Bronchial epithelial cell (primary cell): ENCODE data around the gene DENND1B. TPM values are rescaled to one million over a fixed set of nuclear protein-coding genes. Genes with fewer than 3 reads are reported as not detected.

Experiments used
- DNase-seq: peaks from one replicate; pipeline ENCODE4 v3.0.0-alpha.2; 2010; ENCODE audit warnings: low read depth
- FAIRE-seq: peaks from 2 replicates; lab custom pipeline; 2011; peaks lifted over from hg19 to GRCh38; lab: Jason Lieb, UNC
- H3K27me3 ChIP-seq: 2 replicates; pipeline ENCODE4 v1.5.1; 2011; ENCODE audit warnings: low read length; ENCODE audit not compliant: control insufficient read depth, insufficient read depth
- H3K36me3 ChIP-seq: 2 replicates; pipeline ENCODE4 v1.5.1; 2011; ENCODE audit warnings: low read length; ENCODE audit not compliant: control insufficient read depth, insufficient read depth
- H3K4me3 ChIP-seq: 2 replicates; pipeline ENCODE4 v1.5.1; 2011; ENCODE audit warnings: mild to moderate bottlenecking, low read depth, low read length, control low read depth
- total RNA-seq: library from RNA; depleted of rRNA; stranded (reverse); fragments of >200 nt; gene quantifications from 2 replicates; pipeline ENCODE4 v1.2.1, GENCODE V29; 2014
- TF ChIP-seq, protein P1 (sequence below): IDR thresholded peaks from 2 replicates; pipeline ENCODE4 v1.5.1; 2011; ENCODE audit warnings: mild to moderate bottlenecking, moderate library complexity, low read length, control low read depth, inconsistent platforms; ENCODE audit not compliant: insufficient read depth, severe bottlenecking

DENND1B gene
- total RNA-seq, 1 donor from 2014 or later = 15.5 TPM

DNA sequence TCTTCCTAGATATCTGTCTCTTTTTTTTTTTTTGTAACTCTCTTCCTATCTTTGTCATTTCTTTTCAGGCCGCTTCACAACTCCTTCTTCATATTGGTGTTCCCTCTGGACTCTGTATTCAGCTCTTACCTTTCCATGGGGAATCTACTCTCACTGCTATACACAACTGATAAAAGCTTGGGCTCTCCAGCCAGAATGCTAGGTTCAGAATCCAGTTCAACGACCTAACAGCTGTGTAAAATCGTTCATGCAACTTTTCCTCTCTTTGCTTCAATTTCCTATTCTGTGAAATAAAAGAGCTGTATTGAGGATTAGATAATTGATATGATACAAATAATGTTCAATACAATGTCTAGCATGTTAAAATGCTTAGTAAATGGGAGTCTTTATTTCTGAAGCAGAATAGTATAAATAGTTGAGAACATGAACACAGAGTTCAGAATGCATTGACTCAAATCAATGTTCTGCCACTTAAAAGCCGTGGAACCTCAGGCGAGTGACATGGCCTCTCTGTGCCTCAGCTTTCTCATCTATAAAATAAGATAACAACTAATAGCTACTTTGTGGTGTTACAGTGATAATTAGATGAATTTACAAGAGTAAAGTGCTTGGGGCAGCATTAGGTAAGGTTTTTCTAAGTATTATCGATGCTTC, 88.5 kb downstream of the DENND1B start:
- TF ChIP-seq, protein P1, sequence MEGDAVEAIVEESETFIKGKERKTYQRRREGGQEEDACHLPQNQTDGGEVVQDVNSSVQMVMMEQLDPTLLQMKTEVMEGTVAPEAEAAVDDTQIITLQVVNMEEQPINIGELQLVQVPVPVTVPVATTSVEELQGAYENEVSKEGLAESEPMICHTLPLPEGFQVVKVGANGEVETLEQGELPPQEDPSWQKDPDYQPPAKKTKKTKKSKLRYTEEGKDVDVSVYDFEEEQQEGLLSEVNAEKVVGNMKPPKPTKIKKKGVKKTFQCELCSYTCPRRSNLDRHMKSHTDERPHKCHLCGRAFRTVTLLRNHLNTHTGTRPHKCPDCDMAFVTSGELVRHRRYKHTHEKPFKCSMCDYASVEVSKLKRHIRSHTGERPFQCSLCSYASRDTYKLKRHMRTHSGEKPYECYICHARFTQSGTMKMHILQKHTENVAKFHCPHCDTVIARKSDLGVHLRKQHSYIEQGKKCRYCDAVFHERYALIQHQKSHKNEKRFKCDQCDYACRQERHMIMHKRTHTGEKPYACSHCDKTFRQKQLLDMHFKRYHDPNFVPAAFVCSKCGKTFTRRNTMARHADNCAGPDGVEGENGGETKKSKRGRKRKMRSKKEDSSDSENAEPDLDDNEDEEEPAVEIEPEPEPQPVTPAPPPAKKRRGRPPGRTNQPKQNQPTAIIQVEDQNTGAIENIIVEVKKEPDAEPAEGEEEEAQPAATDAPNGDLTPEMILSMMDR = no peak
- FAIRE-seq (no peak), DNase-seq (no peak)
- Histone ChIP-seq H3K27me3 (no peaks in the 10 kb centered on the region), H3K36me3 (peaks cover 1% of the 10 kb centered on the region), H3K4me3 (no peak overlapping the region)

DNA sequence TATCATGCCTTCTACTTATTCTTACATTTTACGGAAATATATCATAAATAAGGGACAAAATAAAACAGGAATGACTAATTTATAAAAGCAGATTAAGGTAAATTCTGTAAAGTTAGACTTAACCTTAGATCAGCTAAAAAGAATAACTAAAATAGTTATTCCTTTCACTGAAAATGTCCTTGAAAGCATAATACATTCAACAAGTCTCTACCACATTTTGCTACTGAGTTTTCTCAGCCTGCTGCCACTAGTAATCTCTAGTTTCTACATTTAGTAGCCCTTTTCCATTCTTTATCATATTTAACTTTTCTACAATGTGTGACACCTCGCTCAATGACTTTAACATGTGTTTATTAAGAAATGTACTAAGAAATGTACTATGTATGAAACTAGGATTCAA, 89.0 kb downstream of the DENND1B start:
- FAIRE-seq (no peak), DNase-seq (no peak)
- H3K36me3 ChIP-seq = peaks cover 1% of the 10 kb centered on the region
- no peak overlapping the region for H3K4me3 ChIP-seq
- H3K27me3 ChIP-seq = no peaks in the 10 kb centered on the region
- TF ChIP-seq, protein P1 = no peak

DNA sequence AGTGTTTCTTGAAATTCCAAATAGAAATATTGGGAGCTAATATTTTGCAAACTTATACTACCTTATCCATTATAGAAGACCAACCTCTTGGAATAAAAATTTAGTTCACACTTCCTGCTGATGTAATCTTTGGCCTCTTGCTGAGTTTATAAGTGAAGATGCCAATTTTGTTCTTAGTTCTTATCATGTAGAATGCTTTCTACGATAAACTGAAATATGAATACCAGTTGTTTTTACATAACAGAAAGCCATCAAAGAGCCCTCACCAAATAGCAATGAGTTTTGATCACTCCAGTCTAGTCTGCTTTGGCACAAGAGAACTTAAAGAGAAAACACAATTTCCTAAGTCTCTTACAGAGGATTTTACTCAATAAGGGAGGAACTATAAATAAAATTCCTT, 89.5 kb downstream of the DENND1B start:
- DNase-seq (no peak), FAIRE-seq (no peak)
- TF ChIP-seq, protein P1 = no peak

DNA sequence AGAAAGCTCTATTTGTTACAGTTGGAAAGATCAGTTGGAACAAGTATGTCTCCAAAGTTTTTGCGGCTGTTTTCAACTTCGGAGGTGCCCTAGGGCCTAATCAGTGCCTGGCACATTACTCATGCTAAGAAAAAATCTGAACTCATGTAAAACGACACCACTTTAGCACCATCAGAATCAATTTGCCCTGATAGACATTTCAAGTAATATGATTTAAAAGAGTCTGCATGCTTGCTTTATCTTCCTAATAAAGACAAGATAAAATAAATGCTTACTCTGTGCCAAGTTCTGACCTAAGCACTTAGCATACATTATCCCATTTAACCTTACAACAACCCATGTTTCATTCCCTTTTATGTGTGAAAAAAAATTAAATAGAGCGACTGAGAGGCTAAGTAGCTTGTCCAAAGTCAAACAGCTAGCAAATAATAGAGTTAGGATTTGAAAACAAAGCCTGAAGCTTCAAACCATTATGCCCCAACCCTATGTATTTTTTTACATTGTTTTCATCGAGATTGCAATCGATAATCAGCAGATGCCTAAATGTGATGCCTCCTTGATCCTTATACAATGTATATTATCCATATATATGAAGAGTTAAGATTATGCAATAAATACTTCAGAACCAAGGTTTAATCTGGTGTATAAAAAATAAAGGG, 91.3 kb downstream of the DENND1B start:
- Histone ChIP-seq H3K36me3 (no peaks in the 10 kb centered on the region), H3K27me3 (no peaks in the 10 kb centered on the region), H3K4me3 (no peak overlapping the region)
- TF ChIP-seq, protein P1 = no peak
- DNase-seq (peak; percentile 62), FAIRE-seq (no peak)

More for the DNA sequence above, 89.5 kb downstream of the DENND1B start:
- H3K4me3 ChIP-seq = no peak overlapping the region
- H3K36me3 ChIP-seq = peaks cover 1% of the 10 kb centered on the region
- no peaks in the 10 kb centered on the region for H3K27me3 ChIP-seq

DNA sequence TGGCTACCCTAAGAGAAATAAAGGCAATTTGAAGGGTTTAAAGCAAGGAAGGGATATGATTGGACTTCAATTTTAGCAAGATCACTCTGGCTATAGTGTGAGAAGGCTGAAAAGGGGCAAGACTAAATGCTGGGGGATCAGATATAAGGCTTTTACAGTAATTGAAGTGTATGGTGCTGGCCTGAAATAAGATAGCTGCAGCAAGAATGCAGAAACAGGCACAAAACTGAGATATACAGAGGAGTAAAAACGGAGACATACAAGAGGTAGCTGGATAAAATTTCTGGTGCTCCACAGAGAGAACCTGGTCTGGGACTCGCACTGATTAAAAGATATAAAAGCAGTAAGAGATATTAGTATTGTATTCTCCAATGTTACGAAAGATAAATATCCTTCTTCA, 92.0 kb downstream of the DENND1B start:
- DNase-seq (no peak), FAIRE-seq (no peak)
- TF ChIP-seq, protein P1 = no peak

More for the DNA sequence above, 92.0 kb downstream of the DENND1B start:
- Histone ChIP-seq H3K27me3 (no peaks in the 10 kb centered on the region), H3K36me3 (no peaks in the 10 kb centered on the region), H3K4me3 (no peak overlapping the region)
